ENCODE data around the gene C16orf54.
"Not testable (repeated sequence)": the region's sequence is repeated elsewhere in the genome, so short reads cannot be mapped to it uniquely, and the experiment has no call there.

Gene C16orf54

DNA sequence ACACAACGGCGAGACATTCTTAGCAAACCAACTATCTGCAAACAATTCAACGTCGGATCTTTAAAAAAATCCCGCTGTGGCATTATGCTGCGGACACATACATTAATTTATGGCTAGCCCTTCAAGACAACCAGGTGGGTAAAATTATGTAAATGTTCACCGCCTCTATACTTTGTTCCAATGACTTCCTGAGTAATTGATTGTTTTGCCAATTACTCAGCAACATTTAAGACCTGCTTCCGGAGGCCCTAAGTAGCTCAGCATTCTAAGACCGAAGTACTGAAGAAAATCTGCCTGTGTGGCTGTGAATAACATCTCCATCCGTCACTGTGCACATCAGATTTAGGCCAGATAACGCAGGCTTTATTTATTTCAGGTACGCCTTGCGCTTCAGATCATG lies 43.5 kb downstream of the C16orf54 start:
- DNase-seq = no peak

DNA sequence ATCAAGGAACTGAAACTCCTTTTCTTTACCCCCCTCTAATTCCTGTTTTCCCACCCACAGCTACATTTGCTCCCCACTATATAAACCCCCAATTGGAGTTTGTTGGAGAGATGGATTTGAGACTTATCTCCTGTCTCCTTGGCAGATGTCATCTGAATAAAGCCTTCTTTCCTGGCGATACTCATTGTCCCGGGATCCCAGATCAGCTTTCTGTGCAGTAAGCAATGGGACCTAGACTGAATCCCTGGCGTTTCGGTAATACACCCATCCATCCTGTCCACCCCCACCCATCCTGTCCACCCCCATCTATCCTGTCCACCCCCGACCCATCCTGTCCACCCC lies 44.6 kb downstream of the C16orf54 start:
- DNase-seq = no peak

GRCh38 chr16:29700253-29700987 lies 45.4 kb downstream of the C16orf54 start:
- peak; percentile 21 for DNase-seq

- no peak for DNase-seq
Measured at GRCh38 chr16:29699324-29700219, 46.2 kb downstream of the C16orf54 start.

DNA sequence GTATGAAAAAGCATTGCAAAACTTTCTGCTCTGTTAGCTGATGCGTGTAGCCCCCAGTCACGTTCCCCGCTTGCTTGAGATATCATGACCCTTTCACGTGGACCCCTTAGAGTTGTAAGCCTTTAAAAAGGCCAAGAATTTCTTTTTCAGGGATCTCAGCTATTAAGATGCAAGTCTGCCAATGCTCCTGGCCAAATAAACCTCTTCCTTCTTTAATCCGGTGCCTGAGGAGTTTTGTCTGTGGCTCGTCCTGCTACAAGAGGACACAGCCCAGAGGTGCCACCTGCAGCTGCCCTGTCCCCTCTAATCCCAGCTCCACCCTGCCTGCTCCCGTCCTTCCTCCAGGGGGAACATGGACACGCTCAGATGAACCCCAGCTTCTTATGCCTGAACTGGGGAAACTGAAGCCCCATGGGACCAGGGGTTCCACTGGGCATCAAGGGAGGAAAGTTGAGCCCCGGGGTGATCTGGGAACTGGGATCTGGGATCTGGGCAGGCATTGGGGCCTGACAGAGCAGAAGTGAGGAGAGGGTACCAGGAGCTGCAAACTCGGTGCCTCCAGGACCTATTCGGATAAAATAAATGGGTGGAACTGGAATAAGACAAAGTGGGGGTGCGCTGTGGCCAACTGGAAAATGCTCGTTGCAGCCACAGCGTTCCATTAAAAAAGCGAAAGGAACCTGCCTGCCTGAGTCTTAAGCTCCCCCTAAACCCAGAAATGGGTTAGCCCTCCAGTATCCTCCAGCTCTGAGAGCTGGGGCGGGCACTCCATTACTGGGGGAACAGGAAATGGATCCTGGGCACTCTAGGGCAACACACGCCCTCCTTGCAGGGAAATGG lies 47.1 kb downstream of the C16orf54 start:
- no peak for DNase-seq

DNA sequence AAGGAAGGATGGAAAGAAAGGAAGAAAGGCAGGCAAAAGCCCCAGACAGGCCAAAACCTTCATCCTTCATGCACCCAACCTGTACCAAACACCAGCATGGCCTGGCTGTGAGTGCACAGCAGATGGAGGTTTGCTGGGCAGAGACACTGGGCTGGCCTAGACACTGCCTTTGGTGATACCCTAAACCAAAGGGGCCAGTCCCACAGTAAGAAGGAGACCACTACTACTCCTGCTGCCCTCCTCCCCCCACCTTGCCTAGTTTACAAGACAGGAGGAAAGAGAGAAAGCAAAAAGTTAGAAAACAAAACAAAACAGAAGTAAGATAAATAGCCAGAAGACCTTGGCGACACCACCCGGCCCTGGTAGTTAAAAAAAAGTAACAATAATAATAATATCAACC lies 47.7 kb downstream of the C16orf54 start:
- no peak for DNase-seq

- DNase-seq = no peak
Measured at GRCh38 chr16:29697391-29697790, 48.4 kb downstream of the C16orf54 start.

DNA sequence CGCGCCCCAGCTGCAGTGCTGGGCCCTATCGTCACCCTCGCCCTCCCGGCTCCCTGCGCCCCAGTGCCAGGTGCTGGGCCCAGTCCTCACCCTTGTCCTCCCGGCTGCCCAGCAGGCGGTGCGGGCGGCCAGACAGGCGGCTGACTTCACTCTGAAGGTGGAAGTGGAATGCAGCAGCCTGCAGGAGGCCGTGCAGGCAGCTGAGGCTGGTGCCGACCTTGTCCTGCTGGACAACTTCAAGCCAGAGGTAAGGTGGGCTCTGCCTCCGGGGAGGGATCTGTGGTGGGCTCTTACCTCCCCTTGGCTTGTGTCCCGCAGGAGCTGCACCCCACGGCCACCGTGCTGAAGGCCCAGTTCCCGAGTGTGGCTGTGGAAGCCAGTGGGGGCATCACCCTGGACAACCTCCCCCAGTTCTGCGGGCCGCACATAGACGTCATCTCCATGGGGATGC lies 48.9 kb downstream of the C16orf54 start:
- DNase-seq = no peak

DNA sequence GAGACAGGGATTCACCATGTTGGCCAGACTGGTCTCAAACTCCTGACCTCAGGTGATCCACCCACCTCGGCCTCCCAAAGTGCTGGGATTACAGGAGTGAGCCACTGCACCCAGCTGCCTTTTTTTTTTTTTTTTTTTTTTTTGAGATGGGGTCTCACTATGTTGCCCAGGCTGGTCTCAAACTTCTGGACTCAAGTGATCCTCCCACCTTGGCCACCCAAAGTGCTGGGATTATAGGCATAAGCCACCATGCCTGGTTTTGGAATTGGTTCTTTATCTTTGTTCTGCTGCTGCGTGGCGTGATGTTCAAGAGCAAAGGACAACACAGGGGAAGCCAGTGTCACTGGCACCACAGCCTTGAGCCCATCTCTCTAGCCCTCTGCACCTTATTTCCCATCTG lies 50.1 kb downstream of the C16orf54 start:
- DNase-seq = not testable (repeated sequence)

DNA sequence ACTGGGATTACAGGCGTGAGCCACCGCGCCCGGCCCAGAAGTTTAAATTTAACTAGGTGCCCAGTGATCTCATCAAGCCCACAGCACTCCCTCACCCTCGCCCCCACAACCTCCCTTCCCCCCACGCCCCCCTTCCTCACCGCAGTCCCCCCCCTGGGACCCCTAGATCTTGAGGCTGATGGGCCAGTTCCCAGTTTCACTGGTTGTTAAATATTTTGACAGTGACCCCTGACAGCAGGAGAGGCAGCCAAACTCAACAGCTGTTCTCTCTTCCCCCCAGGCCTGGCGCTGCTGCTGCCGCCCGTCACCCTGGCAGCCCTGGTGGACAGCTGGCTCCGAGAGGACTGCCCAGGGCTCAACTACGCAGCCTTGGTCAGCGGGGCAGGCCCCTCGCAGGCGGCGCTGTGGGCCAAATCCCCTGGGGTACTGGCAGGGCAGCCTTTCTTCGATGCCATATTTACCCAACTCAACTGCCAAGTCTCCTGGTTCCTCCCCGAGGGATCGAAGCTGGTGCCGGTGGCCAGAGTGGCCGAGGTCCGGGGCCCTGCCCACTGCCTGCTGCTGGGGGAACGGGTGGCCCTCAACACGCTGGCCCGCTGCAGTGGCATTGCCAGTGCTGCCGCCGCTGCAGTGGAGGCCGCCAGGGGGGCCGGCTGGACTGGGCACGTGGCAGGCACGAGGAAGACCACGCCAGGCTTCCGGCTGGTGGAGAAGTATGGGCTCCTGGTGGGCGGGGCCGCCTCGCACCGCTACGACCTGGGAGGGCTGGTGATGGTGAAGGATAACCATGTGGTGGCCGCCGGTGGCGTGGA lies 51.2 kb downstream of the C16orf54 start:
- DNase-seq = no peak

DNA sequence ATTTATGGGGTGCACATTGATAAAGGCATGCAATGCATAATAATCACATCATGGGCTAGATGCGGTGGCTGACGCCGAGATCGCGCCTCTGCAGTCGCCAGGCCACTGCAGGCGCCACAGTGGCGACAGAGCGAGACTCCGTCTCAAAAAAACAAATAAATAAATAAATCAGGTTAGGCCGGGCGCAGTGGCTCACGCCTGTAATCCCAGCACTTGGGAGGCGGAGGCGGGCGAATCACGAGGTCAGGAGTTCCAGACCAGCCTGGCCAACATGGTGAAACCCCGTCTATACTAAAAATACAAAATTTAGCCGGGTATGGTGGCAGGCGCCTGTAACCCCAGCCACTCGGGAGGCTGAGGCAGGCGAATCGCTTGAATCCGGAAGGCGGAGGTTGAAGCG lies 53.2 kb downstream of the C16orf54 start:
- DNase-seq = not testable (repeated sequence)

Measured in NCI-H1105 (cell line).